Peyer's patch (tissue), 4 donors: Measurements from ENCODE around the gene PCNX1. TPM values are rescaled to one million over a fixed set of nuclear protein-coding genes. Genes with fewer than 3 reads are reported as not detected.

ENCODE experiments used
- DNase-seq, 3 donors: peaks; one replicate each; pipeline ENCODE4 v3.0.0-alpha.2; 2017 to 2019
- H3K27ac ChIP-seq, 4 donors: fragments of 200-600 bp; sonication (generic); one replicate each; pipeline ENCODE4 v1.5.1; 2016 to 2019
- H3K27me3 ChIP-seq, 2 donors: fragments of 200-600 bp; sonication (generic); one replicate each; pipeline ENCODE4 v1.5.1; 2019
- H3K36me3 ChIP-seq, 3 donors: fragments of 200-600 bp; sonication (generic); one replicate each; pipeline ENCODE4 v1.5.1; 2016 to 2019
- H3K4me1 ChIP-seq, 4 donors: fragments of 200-600 bp; sonication (generic); one replicate each; pipeline ENCODE4 v1.5.1; 2016 to 2019
- H3K4me3 ChIP-seq, 4 donors: fragments of 200-600 bp; sonication (generic); 1 replicate in 3 of 4; 2 replicates in 1 of 4; pipeline ENCODE4 v1.5.1; 2016 to 2019; ENCODE audit warnings: mild to moderate bottlenecking in 1 of 4
- H3K9me3 ChIP-seq, 4 donors: fragments of 200-600 bp; sonication (generic); one replicate each; pipeline ENCODE4 v1.5.1; 2016 to 2019; ENCODE audit warnings: mild to moderate bottlenecking in 1 of 4
- POLR2A ChIP-seq, 2 donors: fragments of 450-650 bp; IDR thresholded peaks; one replicate each; pipeline ENCODE4 v1.5.1; 2017; ENCODE audit warnings: antibody characterized with exemption in 2 of 2, mild to moderate bottlenecking in 2 of 2, moderate library complexity in 2 of 2
- total RNA-seq, 4 donors: library from RNA; depleted of rRNA; stranded (reverse); fragments of >200 nt; gene quantifications; one replicate each; pipeline ENCODE4 v1.1.0, GENCODE V29; 2016
- TF ChIP-seq, protein P1 (sequence below), 6 experiments: fragments of 450-650 bp in 4 of 6; fragments of 200-600 bp in 2 of 6; sonication (generic) in 1 of 6; IDR thresholded peaks; one replicate each; pipeline ENCODE4 v1.5.1; 2017 to 2019; ENCODE audit warnings: antibody characterized with exemption in 6 of 6, mild to moderate bottlenecking in 3 of 6, moderate library complexity in 1 of 6

PCNX1 gene
- total RNA-seq, 4 donors from 2014 or later = 62.7 to 136 (median 90.5) TPM

GRCh38 chr14:70890826-70891659 is 16.2 kb upstream of the PCNX1 start:
- Histone ChIP-seq H3K4me3 (no peak overlapping the region), H3K9me3 (no peaks in the 10 kb centered on the region), H3K36me3 (no peaks in the 10 kb centered on the region), H3K27ac (no peak overlapping the region), H3K4me1 (peaks cover 0 to 18% (median 3%) of the 10 kb centered on the region in 4 donors), H3K27me3 (no peaks in the 10 kb centered on the region)
- DNase-seq = no peak
- TF ChIP-seq POLR2A (IDR thresholded peaks at IDR 0.05) = no peak

- H3K4me3 ChIP-seq = no peak overlapping the region
- TF ChIP-seq, protein P1, sequence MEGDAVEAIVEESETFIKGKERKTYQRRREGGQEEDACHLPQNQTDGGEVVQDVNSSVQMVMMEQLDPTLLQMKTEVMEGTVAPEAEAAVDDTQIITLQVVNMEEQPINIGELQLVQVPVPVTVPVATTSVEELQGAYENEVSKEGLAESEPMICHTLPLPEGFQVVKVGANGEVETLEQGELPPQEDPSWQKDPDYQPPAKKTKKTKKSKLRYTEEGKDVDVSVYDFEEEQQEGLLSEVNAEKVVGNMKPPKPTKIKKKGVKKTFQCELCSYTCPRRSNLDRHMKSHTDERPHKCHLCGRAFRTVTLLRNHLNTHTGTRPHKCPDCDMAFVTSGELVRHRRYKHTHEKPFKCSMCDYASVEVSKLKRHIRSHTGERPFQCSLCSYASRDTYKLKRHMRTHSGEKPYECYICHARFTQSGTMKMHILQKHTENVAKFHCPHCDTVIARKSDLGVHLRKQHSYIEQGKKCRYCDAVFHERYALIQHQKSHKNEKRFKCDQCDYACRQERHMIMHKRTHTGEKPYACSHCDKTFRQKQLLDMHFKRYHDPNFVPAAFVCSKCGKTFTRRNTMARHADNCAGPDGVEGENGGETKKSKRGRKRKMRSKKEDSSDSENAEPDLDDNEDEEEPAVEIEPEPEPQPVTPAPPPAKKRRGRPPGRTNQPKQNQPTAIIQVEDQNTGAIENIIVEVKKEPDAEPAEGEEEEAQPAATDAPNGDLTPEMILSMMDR (IDR thresholded peaks at IDR 0.05) = no peak
- TF ChIP-seq POLR2A (IDR thresholded peaks at IDR 0.05) = no peak
- H3K9me3 ChIP-seq = no peaks in the 10 kb centered on the region
- peaks cover 0 to 13% (median 3%) of the 10 kb centered on the region in 4 donors for H3K4me1 ChIP-seq
- H3K27ac ChIP-seq = no peak overlapping the region
- no peaks in the 10 kb centered on the region for H3K27me3 ChIP-seq
- no peaks in the 10 kb centered on the region for H3K36me3 ChIP-seq
- DNase-seq = no peak
Measured at GRCh38 chr14:70891737-70892136, 15.5 kb upstream of the PCNX1 start.

- Histone ChIP-seq H3K27ac (peak overlapping the region in 2 of 4 donors; percentile 2 to 63), H3K36me3 (no peaks in the 10 kb centered on the region), H3K4me3 (no peak overlapping the region), H3K4me1 (no peaks in the 10 kb centered on the region), H3K9me3 (no peaks in the 10 kb centered on the region), H3K27me3 (no peaks in the 10 kb centered on the region)
- TF ChIP-seq, protein P1 (IDR thresholded peaks at IDR 0.05) = no peak
- no peak for TF ChIP-seq POLR2A (IDR thresholded peaks at IDR 0.05)
- no peak for DNase-seq
Measured at GRCh38 chr14:70893062-70893845, 14.0 kb upstream of the PCNX1 start.

GRCh38 chr14:70893858-70894291 is 13.4 kb upstream of the PCNX1 start:
- no peak for DNase-seq
- TF ChIP-seq, protein P1 (IDR thresholded peaks at IDR 0.05) = no peak
- TF ChIP-seq POLR2A (IDR thresholded peaks at IDR 0.05) = no peak
- Histone ChIP-seq H3K4me3 (no peak overlapping the region), H3K9me3 (no peaks in the 10 kb centered on the region), H3K27me3 (no peaks in the 10 kb centered on the region), H3K4me1 (no peaks in the 10 kb centered on the region), H3K36me3 (no peaks in the 10 kb centered on the region), H3K27ac (peak overlapping the region in 1 of 4 donors; percentile 63)

- Histone ChIP-seq H3K36me3 (no peaks in the 10 kb centered on the region), H3K27ac (peak overlapping the region in 1 of 4 donors; percentile 63), H3K4me1 (no peaks in the 10 kb centered on the region), H3K4me3 (no peak overlapping the region), H3K27me3 (no peaks in the 10 kb centered on the region), H3K9me3 (no peaks in the 10 kb centered on the region)
- DNase-seq = no peak
- TF ChIP-seq POLR2A (IDR thresholded peaks at IDR 0.05) = no peak
- TF ChIP-seq, protein P1 (IDR thresholded peaks at IDR 0.05) = no peak
Measured at GRCh38 chr14:70894868-70895267, 12.4 kb upstream of the PCNX1 start.

GRCh38 chr14:70896317-70896716 is 10.9 kb upstream of the PCNX1 start:
- no peak for DNase-seq
- Histone ChIP-seq H3K27ac (no peak overlapping the region), H3K27me3 (no peaks in the 10 kb centered on the region), H3K9me3 (no peaks in the 10 kb centered on the region), H3K4me3 (no peak overlapping the region), H3K4me1 (no peaks in the 10 kb centered on the region), H3K36me3 (no peaks in the 10 kb centered on the region)
- TF ChIP-seq POLR2A (IDR thresholded peaks at IDR 0.05) = no peak
- TF ChIP-seq, protein P1 (IDR thresholded peaks at IDR 0.05) = no peak
